A549 (cell line): Measurements from ENCODE around the gene MOB1A. TPM values are rescaled to one million over a fixed set of nuclear protein-coding genes. Genes with fewer than 3 reads are reported as not detected.
A peak's percentile ranks its signal among the peaks of the same experiment; 100 is the strongest.

Source experiments
- ATAC-seq, 2 experiments: fragments of 200-7000 bp in 1 of 2; fragments of >200 bp in 1 of 2; cut with Nextera tagmentation in 1 of 2; cut with Tn5 transposase in 1 of 2; 3 replicates each; pipeline versions ENCODE4 v1.8.0 to v1.9.1; 2018 to 2020; ENCODE audit warnings: mild to moderate bottlenecking in 1 of 2, moderate library complexity in 1 of 2
- CTCF ChIA-PET: fragments of 300-600 bp; sonication (Branson Sonifier 250); formaldehyde crosslinking; extraction: SDS; loops from one replicate; lab custom pipeline; 2021; ENCODE audit warnings: antibody characterized with exemption, inconsistent platforms; lab: Yijun Ruan, JAX
- POLR2A ChIA-PET: fragments of 350-600 bp; formaldehyde crosslinking; extraction: SDS; loops from one replicate; lab custom pipeline; 2021; ENCODE audit warnings: antibody characterized with exemption, inconsistent platforms; lab: Yijun Ruan, JAX
- DNase-seq, 2 experiments: peaks; one replicate each; pipeline versions ENCODE4 v3.0.0 to v3.0.0-alpha.2; 2011 to 2016; ENCODE audit warnings: low read depth in 1 of 2, low spot score in 1 of 2
- FAIRE-seq: peaks from 2 replicates; lab custom pipeline; 2011; peaks lifted over from hg19 to GRCh38; lab: Jason Lieb, UNC
- H3K27ac ChIP-seq, 2 experiments: fragments of >200 bp; sonication (Bioruptor Twin); formaldehyde crosslinking; 3 replicates each; pipeline ENCODE4 v1.5.1; 2016 to 2017
- H3K4me1 ChIP-seq: fragments of >200 bp; sonication (Bioruptor Twin); formaldehyde crosslinking; 3 replicates; pipeline ENCODE4 v1.6.1; 2016
- H3K4me2 ChIP-seq: fragments of >200 bp; sonication (Bioruptor Twin); formaldehyde crosslinking; 3 replicates; pipeline ENCODE4 v1.6.1; 2016
- H3K4me3 ChIP-seq: fragments of >200 bp; sonication (Bioruptor Twin); formaldehyde crosslinking; 3 replicates; pipeline ENCODE4 v1.5.1; 2016
- H3K9me3 ChIP-seq: fragments of >200 bp; sonication (Bioruptor Twin); formaldehyde crosslinking; 3 replicates; pipeline ENCODE4 v1.6.1; 2016
- BHLHE40 ChIP-seq: IDR thresholded peaks from 2 replicates; pipeline ENCODE4 v1.6.1; 2012; ENCODE audit warnings: low read depth, low read length, inconsistent platforms
- CBX8 ChIP-seq: fragments of 200-600 bp; sonication (generic); IDR thresholded peaks from 2 replicates; pipeline ENCODE4 v1.6.1; 2016
- CEBPB ChIP-seq, 2 experiments: fragments of >200 bp in 1 of 2; sonication (Bioruptor Twin) in 1 of 2; formaldehyde crosslinking in 1 of 2; IDR thresholded peaks; 2 replicates each; pipeline ENCODE4 v1.6.1; 2012 to 2016
- CHD2 ChIP-seq: fragments of 150-350 bp; IDR thresholded peaks from 2 replicates; pipeline ENCODE4 v1.6.1; 2014; ENCODE audit warnings: low read length; ENCODE audit not compliant: partially characterized antibody
- CHD4 ChIP-seq: fragments of 200-600 bp; sonication (generic); IDR thresholded peaks from 2 replicates; pipeline ENCODE4 v1.6.1; 2016; ENCODE audit warnings: antibody characterized with exemption, mild to moderate bottlenecking, borderline replicate concordance
- EHF ChIP-seq: fragments of 250-450 bp; sonication (Bioruptor Pico); IDR thresholded peaks from 2 replicates; pipeline ENCODE4 v1.5.0; 2020; ENCODE audit warnings: mild to moderate bottlenecking
- EHMT2 ChIP-seq: fragments of 200-600 bp; sonication (generic); IDR thresholded peaks from 2 replicates; pipeline ENCODE4 v1.6.1; 2016; ENCODE audit warnings: antibody characterized with exemption, low read depth, mild to moderate bottlenecking, moderate library complexity
- ELK1 ChIP-seq: fragments of 150-350 bp; IDR thresholded peaks from 2 replicates; pipeline ENCODE4 v1.6.1; 2014; ENCODE audit warnings: low read depth, mild to moderate bottlenecking, low read length
- ESRRA ChIP-seq: fragments of 150-350 bp; IDR thresholded peaks from 2 replicates; pipeline ENCODE4 v1.6.1; 2014; ENCODE audit warnings: mild to moderate bottlenecking, low read length, borderline replicate concordance
- FOSL2 ChIP-seq, 2 experiments: fragments of 450-650 bp in 1 of 2; fragments of >200 bp in 1 of 2; sonication (Bioruptor Twin) in 1 of 2; formaldehyde crosslinking; IDR thresholded peaks; 2 replicates each; pipeline versions ENCODE4 v1.5.0 to v1.6.1; 2016 to 2020; ENCODE audit warnings: mild to moderate bottlenecking in 1 of 2, moderate library complexity in 1 of 2
- GATA3 ChIP-seq: IDR thresholded peaks from 2 replicates; pipeline ENCODE4 v1.6.1; 2012; ENCODE audit warnings: borderline replicate concordance
- HOXB5 ChIP-seq: fragments of 250-450 bp; sonication (Bioruptor Pico); IDR thresholded peaks from 2 replicates; pipeline ENCODE4 v1.5.0; 2020; ENCODE audit warnings: mild to moderate bottlenecking, moderate library complexity
- JUN ChIP-seq, 2 experiments: fragments of >200 bp; sonication (Bioruptor Twin); formaldehyde crosslinking; IDR thresholded peaks; 2 replicates in 1 of 2; 3 replicates in 1 of 2; pipeline ENCODE4 v1.6.1; 2016 to 2017
- JUNB ChIP-seq: fragments of >200 bp; sonication (Bioruptor Twin); formaldehyde crosslinking; IDR thresholded peaks from 2 replicates; pipeline ENCODE4 v1.6.1; 2016
- KDM1A ChIP-seq: fragments of 200-600 bp; sonication (generic); IDR thresholded peaks from 2 replicates; pipeline ENCODE4 v1.6.1; 2016; ENCODE audit warnings: low read depth, mild to moderate bottlenecking
- MAX ChIP-seq: IDR thresholded peaks from 2 replicates; pipeline ENCODE4 v1.6.1; 2012
- NR3C1 ChIP-seq: fragments of >200 bp; sonication (Bioruptor Twin); formaldehyde crosslinking; IDR thresholded peaks from 3 replicates; pipeline ENCODE4 v1.6.1; 2017
- PBX3 ChIP-seq: IDR thresholded peaks from 2 replicates; pipeline ENCODE4 v1.6.1; 2012
- POLR2A ChIP-seq: IDR thresholded peaks from 2 replicates; pipeline ENCODE4 v1.6.1; 2012; ENCODE audit warnings: mild to moderate bottlenecking, low read length
- POLR2AphosphoS2 ChIP-seq: conservative IDR thresholded peaks from 2 replicates; pipeline ENCODE4 v1.6.1; 2012; ENCODE audit warnings: low read length, improper control_type of control experiment, inconsistent platforms
- RCOR1 ChIP-seq: fragments of 150-350 bp; IDR thresholded peaks from 2 replicates; pipeline ENCODE4 v1.6.1; 2014; ENCODE audit warnings: antibody characterized with exemption, low read length, low read depth
- REST ChIP-seq: fragments of 200-600 bp; sonication (generic); IDR thresholded peaks from 2 replicates; pipeline ENCODE4 v1.6.1; 2016; ENCODE audit warnings: antibody characterized with exemption, mild to moderate bottlenecking, moderate library complexity
- RNF2 ChIP-seq: fragments of 200-600 bp; sonication (generic); IDR thresholded peaks from 2 replicates; pipeline ENCODE4 v1.6.1; 2016; ENCODE audit warnings: low read depth, mild to moderate bottlenecking, antibody characterized with exemption, moderate library complexity, borderline replicate concordance
- TFCP2L1 ChIP-seq: fragments of 250-450 bp; sonication (Bioruptor Pico); IDR thresholded peaks from 2 replicates; pipeline ENCODE4 v1.5.0; 2021; ENCODE audit warnings: mild to moderate bottlenecking
- TP53 ChIP-seq: fragments of 250-450 bp; sonication (Bioruptor Pico); IDR thresholded peaks from 2 replicates; pipeline ENCODE4 v1.5.0; 2021; ENCODE audit warnings: mild to moderate bottlenecking, moderate library complexity
- ZFP36 ChIP-seq: fragments of 450-650 bp; IDR thresholded peaks from 2 replicates; pipeline ENCODE4 v1.6.1; 2014; ENCODE audit warnings: borderline replicate concordance; ENCODE audit not compliant: partially characterized antibody
- WGBS: methylation state at CpG from one replicate; pipeline ENCODE4 v1.1.6; 2017; ENCODE audit errors: missing lambda C conversion rate; 5-methylcytosine and 5-hydroxymethylcytosine counted together
- polyA plus RNA-seq, 4 experiments: library from polyadenylated mRNA; depleted of rRNA in 3 of 4; stranded (reverse); fragments of >200 nt; fragmentation: RNase III in 1 of 4; extraction: RNeasy Plus Mini Kit Qiagen cat#74134 plus additional on column Dnase treatment in 1 of 4; gene quantifications; 2 replicates in 3 of 4; 3 replicates in 1 of 4; pipeline ENCODE4 v1.2.3, GENCODE V29; 2011 to 2017

Gene MOB1A
- polyA plus RNA-seq, 2 of the 4 experiments (the other 2 are of a cell fraction): 72.6 to 108 TPM

- H3K4me2 ChIP-seq: no peak overlapping the region
Measured at GRCh38 chr2:74225698-74226459, 47.2 kb upstream of the MOB1A start.

GRCh38 chr2:74223941-74224770, 45.5 kb upstream of the MOB1A start:
- TF ChIP-seq TP53 (CRISPR knock-in tag) (no peak), CHD2 (no peak), RNF2 (no peak), HOXB5 (CRISPR knock-in tag) (no peak), RCOR1 (no peak), GATA3 (no peak), ELK1 (no peak), NR3C1 (no peak), MAX (no peak), PBX3 (no peak), JUNB (no peak), FOSL2 (IDR thresholded peaks at IDR 0.05) (no peak), FOSL2 (CRISPR knock-in tag; IDR thresholded peaks at IDR 0.05) (no peak), ESRRA (no peak)
- POLR2A ChIA-PET: interaction anchor here (1.2 kb wide), 1 partner anchor 25 kb away, joined by 3 read pairs; no protein-coding TSS in a partner anchor
- no peaks in the 10 kb centered on the region for H3K9me3 ChIP-seq
- ATAC-seq (peak; percentile 8 to 15; a peak in 4 of 6 replicates), FAIRE-seq (no peak), DNase-seq (no peak)
- no peak overlapping the region for H3K4me3 ChIP-seq
- WGBS: 94% methylated on average over 8 of the region's 8 CpGs
- no peaks in the 10 kb centered on the region for H3K4me1 ChIP-seq
- no peak overlapping the region for H3K4me2 ChIP-seq
- CTCF ChIA-PET: no interaction called here
- H3K27ac ChIP-seq: no peak overlapping the region

More at GRCh38 chr2:74225698-74226459, 47.2 kb upstream of the MOB1A start:
- Histone ChIP-seq H3K27ac (no peak overlapping the region), H3K4me3 (no peak overlapping the region), H3K4me1 (no peaks in the 10 kb centered on the region)
- ChIA-PET CTCF (interaction anchor here (0.6 kb wide), 1 partner anchor 26 kb away, joined by 4 read pairs; no protein-coding TSS in a partner anchor), POLR2A (no interaction called here)
- ATAC-seq (peak; percentile 3 to 7; a peak in 2 of 6 replicates), DNase-seq (no peak)
- WGBS: 74% methylated on average over 4 of the region's 4 CpGs
- no peak for TF ChIP-seq KDM1A
- TF ChIP-seq EHMT2: no peak
- peak; percentile 86 for TF ChIP-seq POLR2AphosphoS2
- no peak for TF ChIP-seq GATA3
- TF ChIP-seq JUN (IDR thresholded peaks at IDR 0.05): no peak
- TF ChIP-seq TFCP2L1 (CRISPR knock-in tag): no peak
- no peak for TF ChIP-seq CHD4
- TF ChIP-seq, all 56 proteins: peak for 1
- H3K9me3 ChIP-seq: no peaks in the 10 kb centered on the region
- FAIRE-seq: no peak

- no peak for FAIRE-seq
- no peak for ATAC-seq
- POLR2A ChIA-PET: no interaction called here
- WGBS: 93% methylated on average over 6 of the region's 6 CpGs
- H3K27ac ChIP-seq: no peak overlapping the region
- H3K4me1 ChIP-seq: no peaks in the 10 kb centered on the region
- H3K4me2 ChIP-seq: no peak overlapping the region
- H3K9me3 ChIP-seq: no peaks in the 10 kb centered on the region
- no peak overlapping the region for H3K4me3 ChIP-seq
- CTCF ChIA-PET: no interaction called here
- DNase-seq: no peak
- TF ChIP-seq POLR2A (no peak), ESRRA (no peak), EHF (no peak), ELK1 (no peak), REST (no peak), JUN (IDR thresholded peaks at IDR 0.05) (no peak), GATA3 (no peak), BHLHE40 (no peak), CBX8 (no peak), CEBPB (IDR thresholded peaks at IDR 0.05) (no peak), KDM1A (no peak), ZFP36 (no peak)
Measured at GRCh38 chr2:74222300-74222650, 43.6 kb upstream of the MOB1A start.
